Gastrocnemius medialis (tissue), 4 donors: ENCODE data around the gene TERT.

Experiments
- POLR2A ChIP-seq, 2 donors: fragments of 450-650 bp; IDR thresholded peaks; one replicate each; pipeline ENCODE4 v1.6.1; 2017; ENCODE audit warnings: antibody characterized with exemption in 2 of 2, mild to moderate bottlenecking in 2 of 2, moderate library complexity in 2 of 2
- TF ChIP-seq, protein P1 (sequence below), 5 experiments: fragments of 450-650 bp in 3 of 5; fragments of 200-600 bp in 2 of 5; sonication (generic) in 2 of 5; IDR thresholded peaks in 4 of 5; conservative IDR thresholded peaks in 1 of 5; 1 replicate in 4 of 5; 2 replicates in 1 of 5; pipeline ENCODE4 v1.5.1; 2016 to 2019; ENCODE audit warnings: antibody characterized with exemption in 5 of 5, mild to moderate bottlenecking in 3 of 5, moderate library complexity in 3 of 5

DNA sequence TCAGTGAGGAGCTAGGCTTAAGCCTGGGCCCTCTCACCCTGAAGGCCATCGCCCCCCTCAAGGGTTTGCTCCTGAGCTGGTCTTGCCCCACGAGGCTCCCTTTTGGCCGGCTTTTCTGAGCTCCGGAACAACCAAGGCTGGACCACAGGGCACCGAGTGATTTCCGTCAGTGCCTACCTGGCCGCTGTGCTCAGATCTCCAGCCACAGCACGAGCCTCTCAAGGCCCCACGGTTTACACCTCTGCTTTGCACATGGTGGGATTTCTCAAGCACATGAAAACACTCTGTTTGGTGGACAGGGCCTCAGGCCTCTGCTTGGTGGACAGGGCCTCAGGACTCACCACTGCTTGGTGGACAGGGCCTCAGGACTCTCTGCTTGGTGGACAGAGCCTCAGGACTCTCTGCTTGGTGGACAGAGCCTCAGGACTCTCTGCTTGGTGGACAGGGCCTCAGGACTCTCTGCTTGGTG lies 34.3 kb upstream of the TERT start:
- TF ChIP-seq, protein P1, sequence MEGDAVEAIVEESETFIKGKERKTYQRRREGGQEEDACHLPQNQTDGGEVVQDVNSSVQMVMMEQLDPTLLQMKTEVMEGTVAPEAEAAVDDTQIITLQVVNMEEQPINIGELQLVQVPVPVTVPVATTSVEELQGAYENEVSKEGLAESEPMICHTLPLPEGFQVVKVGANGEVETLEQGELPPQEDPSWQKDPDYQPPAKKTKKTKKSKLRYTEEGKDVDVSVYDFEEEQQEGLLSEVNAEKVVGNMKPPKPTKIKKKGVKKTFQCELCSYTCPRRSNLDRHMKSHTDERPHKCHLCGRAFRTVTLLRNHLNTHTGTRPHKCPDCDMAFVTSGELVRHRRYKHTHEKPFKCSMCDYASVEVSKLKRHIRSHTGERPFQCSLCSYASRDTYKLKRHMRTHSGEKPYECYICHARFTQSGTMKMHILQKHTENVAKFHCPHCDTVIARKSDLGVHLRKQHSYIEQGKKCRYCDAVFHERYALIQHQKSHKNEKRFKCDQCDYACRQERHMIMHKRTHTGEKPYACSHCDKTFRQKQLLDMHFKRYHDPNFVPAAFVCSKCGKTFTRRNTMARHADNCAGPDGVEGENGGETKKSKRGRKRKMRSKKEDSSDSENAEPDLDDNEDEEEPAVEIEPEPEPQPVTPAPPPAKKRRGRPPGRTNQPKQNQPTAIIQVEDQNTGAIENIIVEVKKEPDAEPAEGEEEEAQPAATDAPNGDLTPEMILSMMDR (IDR thresholded peaks at IDR 0.05 in 4 of 5, conservative IDR thresholded peaks at IDR 0.05 in 1 of 5): no peak
- no peak for TF ChIP-seq POLR2A (IDR thresholded peaks at IDR 0.05)
